ENCODE results near the gene CD2AP. TPM values are rescaled to one million over a fixed set of nuclear protein-coding genes. Genes with fewer than 3 reads are reported as not detected.

CD2AP gene
- total and polyA plus RNA-seq, 10 donors, result 7.2 to 41.9 (median 31.9) TPM

GRCh38 chr6:47674673-47675072 lies 197.1 kb downstream of the CD2AP start:
- intact Hi-C loops (cut with DNase I; ENCODE audit: low total_unique reads), result no loop called here
- H3K27me3 ChIP-seq (replicated peaks in 1 of 7), result peaks cover 0 to 11% (median 0%) of the 10 kb centered on the region in 7 donors
- WGBS, 5 donors, result 87 to 95% (median 94%) methylated on average over 3 of the region's 3 CpGs
- H3K36me3 ChIP-seq, result no peaks in the 10 kb centered on the region
- DNase-seq, result no peak
- H3K9me3 ChIP-seq, result no peaks in the 10 kb centered on the region
- H3K4me1 ChIP-seq, result no peaks in the 10 kb centered on the region
- TF ChIP-seq POLR2A (IDR thresholded peaks at IDR 0.05) (no peak), POLR2AphosphoS5 (IDR thresholded peaks at IDR 0.05) (no peak), CTCF (IDR thresholded peaks at IDR 0.05 in 8 of 11, conservative IDR thresholded peaks at IDR 0.05 in 3 of 11) (no peak)
- no peak overlapping the region for H3K4me3 ChIP-seq
- no peak overlapping the region for H3K27ac ChIP-seq

Small RNA genes within 50 kb of the gene (small RNA-seq; reads per million reads assigned to genes)
- gene RF00019, result 0 reads per million in 4 donors

Other genes starting within 250 kb of the CD2AP start
- 10 to 100 TPM; 22.1 to 40.4 (median 30.4) TPM for gene TNFRSF21, start 167.9 kb upstream of the CD2AP start, total RNA-seq
- gene TNFRSF21, start 167.9 kb upstream of the CD2AP start, polyA plus RNA-seq, result 1 to 10 TPM; 3.3 to 6.6 (median 4.6) TPM
- gene ADGRF4, start 220.8 kb downstream of the CD2AP start, total RNA-seq, result not detected
- not detected for gene ADGRF4, start 220.8 kb downstream of the CD2AP start, polyA plus RNA-seq

Data from spleen (tissue), 11 donors.